Spleen (tissue), 7 donors: ENCODE data around the gene SORCS2.

Experiments used
- POLR2A ChIP-seq, 3 donors: fragments of 450-650 bp; IDR thresholded peaks; one replicate each; pipeline ENCODE4 v1.5.1; 2017; ENCODE audit warnings: antibody characterized with exemption in 3 of 3, mild to moderate bottlenecking in 1 of 3
- TF ChIP-seq, protein P1 (sequence below), 11 experiments: fragments of 200-600 bp in 7 of 11; fragments of 450-650 bp in 4 of 11; sonication (generic) in 4 of 11; IDR thresholded peaks in 8 of 11; conservative IDR thresholded peaks in 3 of 11; 1 replicate in 7 of 11; 2 replicates in 4 of 11; pipeline versions ENCODE4 v1.4.0 to v1.8.0; 2016 to 2021; ENCODE audit warnings: antibody characterized with exemption in 11 of 11, inconsistent platforms in 4 of 11, mild to moderate bottlenecking in 1 of 11
- donor health status: DM: no; HTN: no; CAD: no; lungs with moderate emphysema.
- donor health status: DM: no; HTN: no; CAD: no.
- donor health status: DM: no; HTN: no; CAD: no.

DNA sequence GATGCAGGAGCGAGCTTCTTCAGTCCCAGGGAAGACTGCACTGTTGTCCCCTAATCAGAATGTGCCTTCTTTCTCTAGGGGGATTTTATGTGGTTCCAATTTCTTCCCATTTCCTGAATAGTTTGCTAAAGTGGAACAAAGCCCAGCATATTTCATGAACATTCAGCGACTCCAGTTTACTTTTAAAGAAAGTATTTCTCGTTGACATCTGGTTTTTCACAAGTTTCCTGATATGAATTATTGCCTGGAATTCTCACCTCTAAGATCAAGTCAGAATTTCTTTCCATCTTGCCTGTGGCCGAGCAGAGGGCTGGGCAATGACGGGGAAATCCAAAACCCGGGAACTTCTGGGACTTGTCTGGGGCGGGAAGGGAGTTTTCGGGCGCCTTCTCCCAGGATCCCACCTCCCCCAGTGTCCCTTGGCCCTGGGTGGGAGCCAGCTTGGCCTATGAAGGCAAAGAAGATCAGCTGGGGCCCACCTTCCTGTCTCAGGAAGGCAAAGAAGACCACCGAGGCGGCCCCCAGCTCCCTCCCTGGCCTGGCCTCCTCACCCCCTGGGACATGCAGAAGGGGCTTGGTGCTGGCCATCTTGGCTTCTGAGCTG is 15.4 kb downstream of the SORCS2 start:
- TF ChIP-seq, protein P1, sequence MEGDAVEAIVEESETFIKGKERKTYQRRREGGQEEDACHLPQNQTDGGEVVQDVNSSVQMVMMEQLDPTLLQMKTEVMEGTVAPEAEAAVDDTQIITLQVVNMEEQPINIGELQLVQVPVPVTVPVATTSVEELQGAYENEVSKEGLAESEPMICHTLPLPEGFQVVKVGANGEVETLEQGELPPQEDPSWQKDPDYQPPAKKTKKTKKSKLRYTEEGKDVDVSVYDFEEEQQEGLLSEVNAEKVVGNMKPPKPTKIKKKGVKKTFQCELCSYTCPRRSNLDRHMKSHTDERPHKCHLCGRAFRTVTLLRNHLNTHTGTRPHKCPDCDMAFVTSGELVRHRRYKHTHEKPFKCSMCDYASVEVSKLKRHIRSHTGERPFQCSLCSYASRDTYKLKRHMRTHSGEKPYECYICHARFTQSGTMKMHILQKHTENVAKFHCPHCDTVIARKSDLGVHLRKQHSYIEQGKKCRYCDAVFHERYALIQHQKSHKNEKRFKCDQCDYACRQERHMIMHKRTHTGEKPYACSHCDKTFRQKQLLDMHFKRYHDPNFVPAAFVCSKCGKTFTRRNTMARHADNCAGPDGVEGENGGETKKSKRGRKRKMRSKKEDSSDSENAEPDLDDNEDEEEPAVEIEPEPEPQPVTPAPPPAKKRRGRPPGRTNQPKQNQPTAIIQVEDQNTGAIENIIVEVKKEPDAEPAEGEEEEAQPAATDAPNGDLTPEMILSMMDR (IDR thresholded peaks at IDR 0.05 in 8 of 11, conservative IDR thresholded peaks at IDR 0.05 in 3 of 11): no peak
- no peak for TF ChIP-seq POLR2A (IDR thresholded peaks at IDR 0.05)
